Fibroblast of lung (primary cell): Measurements from ENCODE around the gene PNMA5. TPM values are rescaled to one million over a fixed set of nuclear protein-coding genes. Genes with fewer than 3 reads are reported as not detected.
"Not testable (repeated sequence)": the region's sequence is repeated elsewhere in the genome, so short reads cannot be mapped to it uniquely, and the experiment has no call there.

Source experiments
- DNase-seq, 2 donors: peaks; one replicate each; pipeline versions ENCODE4 v3.0.0 to v3.0.0-alpha.2; 2010; ENCODE audit warnings: low read depth in 2 of 2
- H2AFZ ChIP-seq: 2 replicates; pipeline ENCODE4 v1.5.1; 2012; ENCODE audit warnings: low read length, control low read depth, inconsistent platforms
- H3K27ac ChIP-seq: 2 replicates; pipeline ENCODE4 v1.5.1; 2011; ENCODE audit warnings: low read length, control low read depth; ENCODE audit not compliant: insufficient read depth
- H3K27me3 ChIP-seq: 2 replicates; pipeline ENCODE4 v1.5.1; 2011; ENCODE audit warnings: mild to moderate bottlenecking, low read length; ENCODE audit not compliant: control insufficient read depth, insufficient read depth
- H3K36me3 ChIP-seq: 2 replicates; pipeline ENCODE4 v1.5.1; 2011; ENCODE audit warnings: low read length; ENCODE audit not compliant: control insufficient read depth, insufficient read depth
- H3K4me1 ChIP-seq: 2 replicates; pipeline ENCODE4 v1.5.1; 2011; ENCODE audit warnings: low read length; ENCODE audit not compliant: control insufficient read depth, insufficient read depth; ENCODE audit errors: extremely low read depth
- H3K4me2 ChIP-seq: 2 replicates; pipeline ENCODE4 v1.5.1; 2011; ENCODE audit warnings: low read length, control low read depth; ENCODE audit not compliant: insufficient read depth; ENCODE audit errors: extremely low read depth
- H3K4me3 ChIP-seq, 4 experiments: fragments of 200-600 bp in 1 of 4; sonication (generic) in 1 of 4; replicated peaks in 1 of 4; 2 replicates each; pipeline ENCODE4 v1.5.1; 2011 to 2016; ENCODE audit warnings: low read length in 4 of 4, low read depth in 3 of 4, mild to moderate bottlenecking in 3 of 4, control low read depth in 2 of 4, inconsistent platforms in 1 of 4, mixed read lengths in 1 of 4; ENCODE audit not compliant: insufficient read depth in 1 of 4; ENCODE audit errors: control extremely low read depth in 1 of 4
- H3K79me2 ChIP-seq: 2 replicates; pipeline ENCODE4 v1.5.1; 2012; ENCODE audit warnings: mild to moderate bottlenecking, low read length, inconsistent platforms; ENCODE audit not compliant: control insufficient read depth, insufficient read depth
- H3K9ac ChIP-seq: 2 replicates; pipeline ENCODE4 v1.5.1; 2011; ENCODE audit warnings: mild to moderate bottlenecking, low read length, control low read depth; ENCODE audit not compliant: insufficient read depth
- H3K9me3 ChIP-seq: 2 replicates; pipeline ENCODE4 v1.5.1; 2012; ENCODE audit warnings: low read depth, low read length; ENCODE audit not compliant: control insufficient read depth, insufficient read depth
- H4K20me1 ChIP-seq: 2 replicates; pipeline ENCODE4 v1.5.1; 2011; ENCODE audit warnings: low read length; ENCODE audit not compliant: control insufficient read depth, insufficient read depth; ENCODE audit errors: extremely low read depth
- EZH2 ChIP-seq: IDR thresholded peaks from 2 replicates; pipeline ENCODE4 v1.5.1; 2012; ENCODE audit warnings: low read length, control low read depth, mild to moderate bottlenecking; ENCODE audit errors: missing control alignments
- polyA plus RNA-seq, 2 donors: library from polyadenylated mRNA; depleted of rRNA in 1 of 2; stranded (reverse) in 1 of 2; unstranded in 1 of 2; fragments of >200 nt; gene quantifications; 2 replicates each; pipeline ENCODE4 v1.2.1, GENCODE V29; 2011 to 2012; ENCODE audit warnings: missing spikeins in 1 of 2
- total RNA-seq: library from RNA; depleted of rRNA; stranded (reverse); fragments of >200 nt; gene quantifications from 2 replicates; pipeline ENCODE4 v1.2.1, GENCODE V29; 2014
- TF ChIP-seq, protein P1 (sequence below), 2 donors: IDR thresholded peaks in 1 of 2; conservative IDR thresholded peaks in 1 of 2; 1 replicate in 1 of 2; 2 replicates in 1 of 2; pipeline ENCODE4 v1.5.1; 2011 to 2012; ENCODE audit warnings: low read length in 2 of 2, control low read depth in 1 of 2, inconsistent platforms in 1 of 2, low read depth in 1 of 2, mild to moderate bottlenecking in 1 of 2

Gene PNMA5
- total and polyA plus RNA-seq, 2 donors (not counting 1 experiment from before 2014, with no cell fraction given): not detected

DNA sequence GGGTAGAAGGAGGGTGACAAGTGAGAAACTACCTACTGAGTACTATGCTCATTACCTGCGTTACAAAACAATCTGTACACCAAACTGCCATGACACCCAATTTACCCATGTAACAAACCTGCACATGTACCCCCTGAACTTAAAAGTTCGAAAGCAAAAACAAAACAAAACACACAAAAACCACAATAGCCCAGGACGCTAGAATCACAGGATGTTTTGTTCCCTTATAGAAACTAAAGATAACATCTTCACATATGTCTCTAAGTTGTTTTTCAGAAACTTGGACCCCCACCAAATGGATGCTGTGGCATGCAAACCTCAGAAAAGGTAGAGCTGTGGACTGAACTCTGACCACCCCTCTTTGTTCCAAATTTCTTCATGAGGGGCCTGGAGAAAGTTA is 25.2 kb upstream of the PNMA5 start:
- no peak overlapping the region for H2AFZ ChIP-seq
- no peak for DNase-seq
- no peaks in the 10 kb centered on the region for H3K4me1 ChIP-seq
- H3K4me3 ChIP-seq: no peak overlapping the region
- H3K27ac ChIP-seq: no peak overlapping the region
- no peaks in the 10 kb centered on the region for H3K79me2 ChIP-seq
- no peaks in the 10 kb centered on the region for H3K36me3 ChIP-seq
- H3K9ac ChIP-seq: no peak overlapping the region
- H3K4me2 ChIP-seq: no peak overlapping the region
- TF ChIP-seq EZH2: no peak
- TF ChIP-seq, protein P1, sequence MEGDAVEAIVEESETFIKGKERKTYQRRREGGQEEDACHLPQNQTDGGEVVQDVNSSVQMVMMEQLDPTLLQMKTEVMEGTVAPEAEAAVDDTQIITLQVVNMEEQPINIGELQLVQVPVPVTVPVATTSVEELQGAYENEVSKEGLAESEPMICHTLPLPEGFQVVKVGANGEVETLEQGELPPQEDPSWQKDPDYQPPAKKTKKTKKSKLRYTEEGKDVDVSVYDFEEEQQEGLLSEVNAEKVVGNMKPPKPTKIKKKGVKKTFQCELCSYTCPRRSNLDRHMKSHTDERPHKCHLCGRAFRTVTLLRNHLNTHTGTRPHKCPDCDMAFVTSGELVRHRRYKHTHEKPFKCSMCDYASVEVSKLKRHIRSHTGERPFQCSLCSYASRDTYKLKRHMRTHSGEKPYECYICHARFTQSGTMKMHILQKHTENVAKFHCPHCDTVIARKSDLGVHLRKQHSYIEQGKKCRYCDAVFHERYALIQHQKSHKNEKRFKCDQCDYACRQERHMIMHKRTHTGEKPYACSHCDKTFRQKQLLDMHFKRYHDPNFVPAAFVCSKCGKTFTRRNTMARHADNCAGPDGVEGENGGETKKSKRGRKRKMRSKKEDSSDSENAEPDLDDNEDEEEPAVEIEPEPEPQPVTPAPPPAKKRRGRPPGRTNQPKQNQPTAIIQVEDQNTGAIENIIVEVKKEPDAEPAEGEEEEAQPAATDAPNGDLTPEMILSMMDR (conservative IDR thresholded peaks at IDR 0.05 in 1 of 2, IDR thresholded peaks at IDR 0.05 in 1 of 2; ENCODE audit: low read depth in 1 of 2, low read length in 2 of 2): no peak
- H3K27me3 ChIP-seq: no peaks in the 10 kb centered on the region
- H3K9me3 ChIP-seq: no peaks in the 10 kb centered on the region
- H4K20me1 ChIP-seq: no peaks in the 10 kb centered on the region

DNA sequence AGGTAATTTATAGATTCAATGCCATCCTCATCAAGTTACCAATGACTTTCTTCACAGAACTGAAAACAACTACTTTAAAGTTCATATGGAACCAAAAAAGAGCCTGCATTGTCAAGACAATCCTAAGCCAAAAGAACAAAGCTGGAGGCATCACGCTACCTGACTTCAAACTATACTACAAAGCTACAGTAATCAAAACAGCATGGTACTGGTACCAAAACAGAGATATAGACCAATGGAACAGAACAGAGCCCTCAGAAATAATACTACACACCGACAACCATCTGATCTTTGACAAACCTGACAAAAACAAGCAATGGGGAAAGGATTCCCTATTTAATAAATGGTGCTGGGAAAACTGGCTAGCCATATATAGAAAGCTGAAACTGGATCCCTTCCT is 23.3 kb upstream of the PNMA5 start:
- not testable (repeated sequence) for H2AFZ ChIP-seq, H3K27me3 ChIP-seq, H3K4me3 ChIP-seq, H3K9me3 ChIP-seq, H3K36me3 ChIP-seq, H3K27ac ChIP-seq, H3K9ac ChIP-seq, H4K20me1 ChIP-seq, DNase-seq, H3K4me1 ChIP-seq, H3K4me2 ChIP-seq, H3K79me2 ChIP-seq

DNA sequence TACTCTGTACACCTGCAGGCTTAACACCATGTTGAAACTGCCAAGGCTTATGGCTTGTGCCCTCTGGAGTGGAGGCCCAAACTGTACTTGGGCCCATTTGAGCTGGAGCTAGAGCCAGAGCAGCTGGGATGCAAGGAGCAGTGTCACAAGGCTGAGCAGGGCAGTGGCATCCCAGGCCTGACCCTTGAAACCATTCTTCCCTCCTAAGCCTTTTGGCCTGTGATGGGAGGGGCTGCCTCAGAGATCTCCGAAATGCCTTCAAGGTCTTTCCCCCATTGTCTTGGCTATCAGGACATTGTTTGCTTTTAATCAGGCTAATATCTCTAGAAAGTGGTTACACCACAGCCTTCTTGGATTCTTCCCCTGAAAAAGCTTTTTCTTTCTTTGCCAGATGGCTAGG is 10.9 kb upstream of the PNMA5 start:
- no peaks in the 10 kb centered on the region for H3K4me1 ChIP-seq
- no peaks in the 10 kb centered on the region for H4K20me1 ChIP-seq
- no peak for DNase-seq
- no peak overlapping the region for H3K4me2 ChIP-seq
- H3K27me3 ChIP-seq: no peaks in the 10 kb centered on the region
- no peak overlapping the region for H3K9ac ChIP-seq
- H3K27ac ChIP-seq: no peak overlapping the region
- H2AFZ ChIP-seq: no peak overlapping the region
- TF ChIP-seq, protein P1 (conservative IDR thresholded peaks at IDR 0.05 in 1 of 2, IDR thresholded peaks at IDR 0.05 in 1 of 2; ENCODE audit: low read depth in 1 of 2, low read length in 2 of 2): no peak
- TF ChIP-seq EZH2: no peak
- H3K79me2 ChIP-seq: no peaks in the 10 kb centered on the region
- H3K9me3 ChIP-seq: no peaks in the 10 kb centered on the region
- no peaks in the 10 kb centered on the region for H3K36me3 ChIP-seq
- H3K4me3 ChIP-seq: no peak overlapping the region

DNA sequence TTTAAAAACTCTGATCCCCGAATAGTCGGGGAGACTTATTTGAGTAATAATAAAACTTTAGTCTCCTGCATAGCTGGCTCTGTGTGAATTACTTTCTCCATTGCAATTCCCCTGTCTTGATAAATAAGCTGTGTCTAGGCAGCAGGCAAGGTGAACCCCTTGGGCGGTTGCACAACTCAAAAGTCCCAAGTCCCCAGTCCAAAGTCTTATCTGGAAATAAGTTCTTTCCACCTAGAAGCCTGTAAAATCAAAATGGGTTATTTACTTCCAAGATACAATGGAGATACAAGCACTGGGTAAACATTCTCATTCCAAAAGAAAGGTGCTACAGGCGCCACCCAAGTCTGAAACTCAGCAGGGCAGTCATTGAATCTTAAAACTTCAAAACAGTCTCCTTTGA is 10.1 kb upstream of the PNMA5 start:
- no peak for TF ChIP-seq EZH2
- TF ChIP-seq, protein P1 (conservative IDR thresholded peaks at IDR 0.05 in 1 of 2, IDR thresholded peaks at IDR 0.05 in 1 of 2; ENCODE audit: low read depth in 1 of 2, low read length in 2 of 2): no peak
- Histone ChIP-seq H3K9ac (no peak overlapping the region), H3K27ac (no peak overlapping the region), H3K4me1 (no peaks in the 10 kb centered on the region), H3K4me2 (no peak overlapping the region), H3K36me3 (no peaks in the 10 kb centered on the region), H3K9me3 (no peaks in the 10 kb centered on the region), H3K27me3 (no peaks in the 10 kb centered on the region), H2AFZ (no peak overlapping the region), H3K4me3 (no peak overlapping the region), H4K20me1 (no peaks in the 10 kb centered on the region), H3K79me2 (no peaks in the 10 kb centered on the region)
- no peak for DNase-seq

DNA sequence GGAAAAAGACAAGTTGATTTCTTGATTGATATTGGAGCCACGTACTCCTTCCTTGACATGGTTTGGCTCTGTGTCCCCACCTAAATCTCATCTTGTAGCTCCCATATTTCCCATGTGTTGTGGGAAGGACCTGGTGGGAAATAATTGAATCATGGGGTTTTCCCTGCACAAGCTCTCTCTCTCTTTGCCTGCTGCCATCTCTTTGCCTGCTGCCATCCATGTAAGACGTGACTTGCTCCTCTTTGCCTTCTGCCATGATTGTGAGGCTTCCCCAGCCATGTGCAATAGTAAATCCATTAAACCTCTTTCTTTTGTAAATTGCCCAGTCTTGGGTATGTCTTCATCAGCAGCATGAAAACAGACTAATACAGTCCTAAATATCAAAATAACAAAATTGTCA is 8.3 kb upstream of the PNMA5 start:
- H3K4me3 ChIP-seq: not testable (repeated sequence)

More for the DNA sequence above, 8.3 kb upstream of the PNMA5 start:
- not testable (repeated sequence) for H3K27ac ChIP-seq, H3K9me3 ChIP-seq, H3K79me2 ChIP-seq, H4K20me1 ChIP-seq, H3K4me1 ChIP-seq, H3K27me3 ChIP-seq, H3K4me2 ChIP-seq, H2AFZ ChIP-seq, H3K36me3 ChIP-seq, DNase-seq, H3K9ac ChIP-seq
